IMR-90 (cell line): ENCODE measurements around the gene IDH3G. TPM values are rescaled to one million over a fixed set of nuclear protein-coding genes. Genes with fewer than 3 reads are reported as not detected.

Experiments
- polyA plus RNA-seq, 3 experiments: library from polyadenylated mRNA; depleted of rRNA; stranded (reverse); fragments of >200 nt; gene quantifications; 2 replicates each; pipeline ENCODE4 v1.2.3, GENCODE V29; 2012; ENCODE audit warnings: low replicate concordance in 1 of 3
- total RNA-seq: library from RNA; depleted of rRNA; stranded (reverse); fragments of >200 nt; gene quantifications from 2 replicates; pipeline ENCODE4 v1.2.3, GENCODE V29; 2012; rRNA removed

IDH3G gene
- total and polyA plus RNA-seq, 2 of the 4 experiments (the other 2 are of a cell fraction), result 79.4 to 85.7 TPM

Other genes starting within 250 kb of the IDH3G start
- 26.9 and 27.6 TPM in 2 replicates for gene CCNQ, start 195.2 kb downstream of the IDH3G start, total RNA-seq
- gene CCNQ, start 195.2 kb downstream of the IDH3G start, polyA plus RNA-seq (2012; rRNA removed), result 35.2 and 39.1 TPM in 2 replicates
- gene DUSP9, start 147.2 kb downstream of the IDH3G start, total RNA-seq, result under 0.01 TPM in 2 replicates
- 0.09 and 0.16 TPM in 2 replicates for gene DUSP9, start 147.2 kb downstream of the IDH3G start, polyA plus RNA-seq (2012; rRNA removed)
- gene PNCK, start 120.6 kb downstream of the IDH3G start, total RNA-seq, result 0.18 TPM in 1 of 2 replicates, not detected in the other
- 0.13 and 0.22 TPM in 2 replicates for gene PNCK, start 120.6 kb downstream of the IDH3G start, polyA plus RNA-seq (2012; rRNA removed)
- 6.7 and 7.2 TPM in 2 replicates for gene SLC6A8, start 106.4 kb downstream of the IDH3G start, total RNA-seq
- 21.1 and 25.5 TPM in 2 replicates for gene SLC6A8, start 106.4 kb downstream of the IDH3G start, polyA plus RNA-seq (2012; rRNA removed)
- gene BCAP31, start 70.0 kb downstream of the IDH3G start, total RNA-seq, result 166 and 244 TPM in 2 replicates
- gene BCAP31, start 70.0 kb downstream of the IDH3G start, polyA plus RNA-seq (2012; rRNA removed), result 125 and 131 TPM in 2 replicates
- 4.3 and 4.7 TPM in 2 replicates for gene ABCD1, start 69.5 kb downstream of the IDH3G start, total RNA-seq
- gene ABCD1, start 69.5 kb downstream of the IDH3G start, polyA plus RNA-seq (2012; rRNA removed), result 7.0 and 8.3 TPM in 2 replicates
- gene PLXNB3, start 30.1 kb downstream of the IDH3G start, total RNA-seq, result 0.36 and 1.7 TPM in 2 replicates
- 22.3 and 26.9 TPM in 2 replicates for gene PLXNB3, start 30.1 kb downstream of the IDH3G start, polyA plus RNA-seq (2012; rRNA removed)
- 0.36 and 0.56 TPM in 2 replicates for gene SRPK3, start 13.3 kb downstream of the IDH3G start, total RNA-seq
- 0.34 and 0.70 TPM in 2 replicates for gene SRPK3, start 13.3 kb downstream of the IDH3G start, polyA plus RNA-seq (2012; rRNA removed)
- 118 and 141 TPM in 2 replicates for gene SSR4, start 293 bp upstream of the IDH3G start, total RNA-seq
- gene SSR4, start 293 bp upstream of the IDH3G start, polyA plus RNA-seq (2012; rRNA removed), result 480 and 481 TPM in 2 replicates
- gene PDZD4, start 36.2 kb upstream of the IDH3G start, total RNA-seq, result under 0.01 and 0.28 TPM in 2 replicates
- gene PDZD4, start 36.2 kb upstream of the IDH3G start, polyA plus RNA-seq (2012; rRNA removed), result 0.34 and 0.38 TPM in 2 replicates
- 0.36 and 0.56 TPM in 2 replicates for gene L1CAM, start 91.8 kb upstream of the IDH3G start, total RNA-seq
- gene L1CAM, start 91.8 kb upstream of the IDH3G start, polyA plus RNA-seq (2012; rRNA removed), result 1.9 and 2.2 TPM in 2 replicates
- not detected in 2 replicates for gene AVPR2, start 110.3 kb upstream of the IDH3G start, total RNA-seq
- not detected in 2 replicates for gene AVPR2, start 110.3 kb upstream of the IDH3G start, polyA plus RNA-seq (2012; rRNA removed)
- gene ARHGAP4, start 131.9 kb upstream of the IDH3G start, total RNA-seq, result 0.18 and 0.28 TPM in 2 replicates
- gene ARHGAP4, start 131.9 kb upstream of the IDH3G start, polyA plus RNA-seq (2012; rRNA removed), result 0.72 and 0.79 TPM in 2 replicates
- 98.6 and 118 TPM in 2 replicates for gene NAA10, start 140.7 kb upstream of the IDH3G start, total RNA-seq
- gene NAA10, start 140.7 kb upstream of the IDH3G start, polyA plus RNA-seq (2012; rRNA removed), result 150 and 172 TPM in 2 replicates
- 0.18 TPM in 1 of 2 replicates, not detected in the other for gene RENBP, start 150.3 kb upstream of the IDH3G start, total RNA-seq
- gene RENBP, start 150.3 kb upstream of the IDH3G start, polyA plus RNA-seq (2012; rRNA removed), result 0.10 and 0.15 TPM in 2 replicates
- gene HCFC1, start 177.4 kb upstream of the IDH3G start, total RNA-seq, result 3.2 and 4.4 TPM in 2 replicates
- gene HCFC1, start 177.4 kb upstream of the IDH3G start, polyA plus RNA-seq (2012; rRNA removed), result 17.6 and 19.0 TPM in 2 replicates
- 2.8 and 3.4 TPM in 2 replicates for gene TMEM187, start 178.4 kb upstream of the IDH3G start, total RNA-seq
- gene TMEM187, start 178.4 kb upstream of the IDH3G start, polyA plus RNA-seq (2012; rRNA removed), result 6.2 and 6.3 TPM in 2 replicates
- gene IRAK1, start 225.5 kb upstream of the IDH3G start, total RNA-seq, result 31.9 and 33.3 TPM in 2 replicates
- gene IRAK1, start 225.5 kb upstream of the IDH3G start, polyA plus RNA-seq (2012; rRNA removed), result 50.2 and 61.9 TPM in 2 replicates